22Rv1 (cell line): Measurements from ENCODE around the gene ACTRT2.

Experiments used
- CTCF ChIP-seq: fragments of 450-650 bp; IDR thresholded peaks from 2 replicates; pipeline ENCODE4 v1.5.1; 2017; ENCODE audit warnings: mild to moderate bottlenecking
- ZFX ChIP-seq: fragments of 450-650 bp; IDR thresholded peaks from 2 replicates; pipeline ENCODE4 v1.6.1; 2017; ENCODE audit warnings: antibody characterized with exemption, borderline replicate concordance

- TF ChIP-seq CTCF (no peak), ZFX (no peak)
Measured at GRCh38 chr1:3029991-3030662, 8.9 kb downstream of the ACTRT2 start.
